HepG2 (cell line): Measurements from ENCODE around the gene HARBI1. TPM values are rescaled to one million over a fixed set of nuclear protein-coding genes. Genes with fewer than 3 reads are reported as not detected.

Source experiments
- KIAA2018 ChIP-seq: sonication (generic); formaldehyde crosslinking; IDR thresholded peaks from 2 replicates; pipeline ENCODE4 v1.5.0; 2020; ENCODE audit warnings: mild to moderate bottlenecking, missing genetic modification reagents, borderline replicate concordance
- NR2F6 ChIP-seq, 2 experiments: IDR thresholded peaks; 2 replicates each; pipeline ENCODE4 v1.6.1; 2016; ENCODE audit warnings: antibody characterized with exemption in 1 of 2, mild to moderate bottlenecking in 1 of 2
- polyA plus RNA-seq, 8 experiments: library from polyadenylated mRNA; depleted of rRNA in 3 of 8; stranded (reverse) in 7 of 8; unstranded in 1 of 8; fragments of >200 nt; fragmentation: Illumina TruSeq in 4 of 8; extraction: Trizol in 4 of 8; gene quantifications; 2 replicates each; pipeline versions ENCODE4 v1.2.1 to v1.2.3, GENCODE V29; 2011 to 2016; ENCODE audit warnings: low read depth in 4 of 8, missing spikeins in 1 of 8, mixed read lengths in 1 of 8; ENCODE audit not compliant: insufficient read depth in 1 of 8
- total RNA-seq, 5 experiments: library from RNA; depleted of rRNA; stranded (reverse); fragments of >200 nt; fragmentation: Illumina TruSeq; extraction: Trizol; gene quantifications; 2 replicates each; pipeline ENCODE4 v1.2.3, GENCODE V29; 2016; ENCODE audit warnings: low read depth in 1 of 5

Gene HARBI1
- total and polyA plus RNA-seq, 2 of the 13 experiments (the other 11 are each of a cell fraction or from before 2014, with no cell fraction given), result 2.5 to 4.8 TPM

DNA sequence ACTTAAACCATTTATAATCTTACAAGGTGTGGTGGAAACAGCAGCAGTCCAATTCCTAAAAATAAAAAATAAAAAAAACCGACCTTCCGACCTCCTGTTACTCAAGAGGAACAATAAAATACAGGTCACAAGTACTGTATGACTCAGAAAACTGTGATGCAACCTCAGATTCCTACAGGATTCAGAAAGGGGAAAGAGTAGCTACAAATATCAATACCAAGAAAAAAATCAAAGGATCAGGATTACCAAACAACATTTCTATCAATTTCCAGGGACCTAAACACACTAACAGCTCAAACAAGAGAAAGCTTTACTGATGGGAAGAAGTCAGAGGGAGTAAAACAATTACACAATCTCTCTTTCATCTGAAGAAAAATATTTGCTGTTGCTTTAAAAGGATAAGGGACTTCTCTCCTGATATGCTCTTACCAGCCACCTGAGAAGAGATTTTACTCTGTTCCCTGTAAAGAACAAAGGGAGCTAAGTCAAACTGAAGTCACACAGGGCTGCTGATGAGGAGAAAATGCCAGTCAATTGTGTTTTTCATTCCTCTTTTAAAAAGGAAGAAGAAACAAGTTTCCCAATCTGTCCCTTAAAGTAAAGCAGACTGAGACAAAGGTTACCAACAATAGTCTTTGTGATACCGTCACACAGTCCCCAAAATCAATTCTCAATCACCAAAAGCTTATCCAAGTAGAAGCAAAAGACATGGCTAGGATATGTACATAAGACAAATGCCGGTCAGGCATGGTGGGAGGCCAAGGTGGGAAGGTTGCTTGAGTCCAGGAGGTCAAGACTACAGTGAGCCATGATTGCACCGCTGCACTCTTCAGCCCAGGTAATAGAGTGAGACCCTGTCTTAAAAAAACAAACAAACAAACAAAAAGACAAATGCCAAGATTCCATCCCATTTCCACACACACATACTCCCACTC lies 62.5 kb downstream of the HARBI1 start (continued):
- TF ChIP-seq KIAA2018 (CRISPR knock-in tag) (no peak), NR2F6 (IDR thresholded peaks at IDR 0.05) (peak; percentile 98), NR2F6 (CRISPR knock-in tag; IDR thresholded peaks at IDR 0.05) (peak; percentile 94)
